Osteocyte (in vitro differentiated cells): ENCODE measurements around the gene PLEKHG3. TPM values are rescaled to one million over a fixed set of nuclear protein-coding genes. Genes with fewer than 3 reads are reported as not detected.

Source experiments
- DNase-seq: peaks from one replicate; pipeline ENCODE4 v3.0.0; 2021; ENCODE audit warnings: mixed read lengths; ENCODE audit not compliant: unreplicated experiment; ENCODE audit errors: extremely low spot score
- H3K27ac Mint-ChIP-seq: one replicate; pipeline ENCODE4 v1.8.0; 2021; ENCODE audit warnings: mild to moderate bottlenecking, mixed read lengths; ENCODE audit not compliant: unreplicated experiment
- H3K27me3 Mint-ChIP-seq: one replicate; pipeline ENCODE4 v1.8.0; 2021; ENCODE audit warnings: mixed read lengths; ENCODE audit not compliant: unreplicated experiment
- H3K36me3 Mint-ChIP-seq: one replicate; pipeline ENCODE4 v1.8.0; 2021; ENCODE audit warnings: mixed read lengths; ENCODE audit not compliant: unreplicated experiment
- H3K4me1 Mint-ChIP-seq: one replicate; pipeline ENCODE4 v1.8.0; 2021; ENCODE audit warnings: mixed read lengths; ENCODE audit not compliant: unreplicated experiment
- H3K4me3 Mint-ChIP-seq: one replicate; pipeline ENCODE4 v1.8.0; 2021; ENCODE audit warnings: mild to moderate bottlenecking, moderate library complexity, mixed read lengths; ENCODE audit not compliant: unreplicated experiment
- H3K9me3 Mint-ChIP-seq: one replicate; pipeline ENCODE4 v1.8.0; 2021; ENCODE audit warnings: mixed read lengths; ENCODE audit not compliant: unreplicated experiment
- total RNA-seq: library from RNA; stranded (reverse); gene quantifications from 2 replicates; pipeline ENCODE4 v1.2.1, GENCODE V29; 2021
- TF ChIP-seq, protein P1 (sequence below): fragments of 200-600 bp; sonication (generic); IDR thresholded peaks from 2 replicates; pipeline ENCODE4 v1.5.0; 2021; ENCODE audit warnings: antibody characterized with exemption, mild to moderate bottlenecking, moderate library complexity

The PLEKHG3 gene
- total RNA-seq, 1 donor from 2014 or later, result 96.3 TPM

GRCh38 chr14:64773577-64773976 is 69.4 kb downstream of the PLEKHG3 start:
- H3K27ac Mint-ChIP-seq, result no peak overlapping the region
- DNase-seq, result no peak
- H3K4me1 Mint-ChIP-seq, result no peaks in the 10 kb centered on the region
- TF ChIP-seq, protein P1, sequence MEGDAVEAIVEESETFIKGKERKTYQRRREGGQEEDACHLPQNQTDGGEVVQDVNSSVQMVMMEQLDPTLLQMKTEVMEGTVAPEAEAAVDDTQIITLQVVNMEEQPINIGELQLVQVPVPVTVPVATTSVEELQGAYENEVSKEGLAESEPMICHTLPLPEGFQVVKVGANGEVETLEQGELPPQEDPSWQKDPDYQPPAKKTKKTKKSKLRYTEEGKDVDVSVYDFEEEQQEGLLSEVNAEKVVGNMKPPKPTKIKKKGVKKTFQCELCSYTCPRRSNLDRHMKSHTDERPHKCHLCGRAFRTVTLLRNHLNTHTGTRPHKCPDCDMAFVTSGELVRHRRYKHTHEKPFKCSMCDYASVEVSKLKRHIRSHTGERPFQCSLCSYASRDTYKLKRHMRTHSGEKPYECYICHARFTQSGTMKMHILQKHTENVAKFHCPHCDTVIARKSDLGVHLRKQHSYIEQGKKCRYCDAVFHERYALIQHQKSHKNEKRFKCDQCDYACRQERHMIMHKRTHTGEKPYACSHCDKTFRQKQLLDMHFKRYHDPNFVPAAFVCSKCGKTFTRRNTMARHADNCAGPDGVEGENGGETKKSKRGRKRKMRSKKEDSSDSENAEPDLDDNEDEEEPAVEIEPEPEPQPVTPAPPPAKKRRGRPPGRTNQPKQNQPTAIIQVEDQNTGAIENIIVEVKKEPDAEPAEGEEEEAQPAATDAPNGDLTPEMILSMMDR, result no peak
- peaks cover 1% of the 10 kb centered on the region for H3K36me3 Mint-ChIP-seq
- no peaks in the 10 kb centered on the region for H3K9me3 Mint-ChIP-seq
- no peak overlapping the region for H3K4me3 Mint-ChIP-seq
- no peaks in the 10 kb centered on the region for H3K27me3 Mint-ChIP-seq

DNA sequence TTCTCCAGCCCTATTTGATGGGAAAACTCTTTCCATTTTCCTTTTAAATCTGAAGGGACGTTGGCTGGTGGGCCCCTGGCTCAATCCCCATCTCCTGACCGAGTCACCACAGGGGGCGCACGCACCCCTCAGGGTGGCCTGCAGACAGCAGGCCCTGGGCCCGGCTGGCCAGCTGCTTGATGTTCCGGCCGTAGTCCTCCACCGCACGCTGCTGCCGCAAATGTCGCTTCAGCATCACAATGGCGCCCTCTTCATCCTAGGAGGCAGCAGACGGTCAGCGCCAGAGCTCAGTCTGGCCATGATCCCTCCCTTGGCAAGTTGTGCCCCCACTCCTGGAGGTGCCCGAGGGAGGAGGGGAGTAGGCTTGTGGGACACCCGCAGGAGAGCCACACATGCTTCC is 70.0 kb downstream of the PLEKHG3 start:
- TF ChIP-seq, protein P1, result no peak
- Mint-ChIP-seq H3K4me1 (no peaks in the 10 kb centered on the region), H3K9me3 (no peaks in the 10 kb centered on the region), H3K36me3 (peaks cover 1% of the 10 kb centered on the region), H3K4me3 (no peak overlapping the region), H3K27me3 (no peaks in the 10 kb centered on the region), H3K27ac (no peak overlapping the region)
- no peak for DNase-seq

- H3K4me1 Mint-ChIP-seq, result no peaks in the 10 kb centered on the region
- no peak overlapping the region for H3K4me3 Mint-ChIP-seq
- no peaks in the 10 kb centered on the region for H3K9me3 Mint-ChIP-seq
- no peaks in the 10 kb centered on the region for H3K27me3 Mint-ChIP-seq
- no peak overlapping the region for H3K27ac Mint-ChIP-seq
- DNase-seq, result no peak
- TF ChIP-seq, protein P1, result no peak
- peaks cover 1% of the 10 kb centered on the region for H3K36me3 Mint-ChIP-seq
Observed at GRCh38 chr14:64775081-64775777, 71.0 kb downstream of the PLEKHG3 start.

- Mint-ChIP-seq H3K4me3 (no peak overlapping the region), H3K4me1 (no peaks in the 10 kb centered on the region), H3K9me3 (no peaks in the 10 kb centered on the region), H3K27me3 (no peaks in the 10 kb centered on the region), H3K36me3 (peaks cover 1% of the 10 kb centered on the region), H3K27ac (no peak overlapping the region)
- TF ChIP-seq, protein P1, result no peak
- DNase-seq, result no peak
Observed at GRCh38 chr14:64777461-64777860, 73.2 kb downstream of the PLEKHG3 start.

GRCh38 chr14:64778104-64778754 is 74.0 kb downstream of the PLEKHG3 start:
- no peak overlapping the region for H3K4me3 Mint-ChIP-seq
- TF ChIP-seq, protein P1, result no peak
- peaks cover 1% of the 10 kb centered on the region for H3K36me3 Mint-ChIP-seq
- DNase-seq, result no peak
- H3K4me1 Mint-ChIP-seq, result no peaks in the 10 kb centered on the region
- H3K9me3 Mint-ChIP-seq, result no peaks in the 10 kb centered on the region
- H3K27me3 Mint-ChIP-seq, result no peaks in the 10 kb centered on the region
- H3K27ac Mint-ChIP-seq, result no peak overlapping the region
